ENCODE results near the gene CLTCL1.

- TF ChIP-seq CTCF (IDR thresholded peaks at IDR 0.05): no peak
- TF ChIP-seq POLR2A (IDR thresholded peaks at IDR 0.05): no peak
Observed at GRCh38 chr22:19133561-19133960, 158.0 kb downstream of the CLTCL1 start.
